ENCODE measurements around the gene GLDC. TPM values are rescaled to one million over a fixed set of nuclear protein-coding genes. Genes with fewer than 3 reads are reported as not detected.

GLDC gene
- total and polyA plus RNA-seq, 2 donors (not counting 1 experiment from before 2014, with no cell fraction given): 0.71 to 0.86 TPM

- DNase-seq: no peak
- Histone ChIP-seq H3K36me3 (replicated peaks in 1 of 2; ENCODE audit: control extremely low read depth in 1 of 2, control insufficient read depth in 1 of 2, extremely low read depth in 1 of 2, insufficient read depth in 2 of 2, low read length in 1 of 2) (no peaks in the 10 kb centered on the region), H3K27ac (ENCODE audit: low read length in 2 of 2) (no peak overlapping the region), H3K9me3 (ENCODE audit: control extremely low read depth in 1 of 3, control insufficient read depth in 2 of 3, insufficient read depth in 1 of 3, low read length in 2 of 3) (no peaks in the 10 kb centered on the region), H3K4me3 (ENCODE audit: control extremely low read depth in 1 of 5, extremely low read depth in 1 of 5, insufficient read depth in 1 of 5, low read depth in 2 of 5, low read length in 4 of 5) (no peak overlapping the region), H3K9ac (ENCODE audit: low read length) (no peak overlapping the region), H3K79me2 (ENCODE audit: control insufficient read depth, insufficient read depth, low read length) (no peaks in the 10 kb centered on the region), H2AFZ (ENCODE audit: insufficient read depth, low read depth, low read length, poor library complexity, severe bottlenecking) (no peak overlapping the region), H4K20me1 (ENCODE audit: control insufficient read depth, insufficient read depth, low read length, poor library complexity, severe bottlenecking) (no peaks in the 10 kb centered on the region), H3K4me2 (replicated peaks; ENCODE audit: low read depth, low read length, poor library complexity, severe bottlenecking) (no peak overlapping the region), H3K4me1 (ENCODE audit: control insufficient read depth in 2 of 2, insufficient read depth in 2 of 2, low read length in 2 of 2) (peaks cover 28 to 32% of the 10 kb centered on the region in 2 donors), H3K27me3 (replicated peaks in 1 of 4; ENCODE audit: control extremely low read depth in 1 of 4, control insufficient read depth in 3 of 4, insufficient read depth in 4 of 4, low read length in 3 of 4) (no peaks in the 10 kb centered on the region)
- intact Hi-C loops (cut with micrococcal nuclease): loop anchor here (5.0 kb wide), 1 partner anchor 42 kb away; no protein-coding TSS in a partner anchor
- H3K27ac Mint-ChIP-seq: no peak overlapping the region
- POLR2A ChIA-PET: no interaction called here
- ATAC-seq (ENCODE audit: low read depth): no peak
- TF ChIP-seq CTCF (IDR thresholded peaks at IDR 0.05): no peak
- no peak for TF ChIP-seq EZH2 (IDR thresholded peaks at IDR 0.05; ENCODE audit: borderline replicate concordance, insufficient read depth, low read depth, low read length, poor library complexity, severe bottlenecking)
- H3K9me3 Mint-ChIP-seq (ENCODE audit: insufficient read depth): no peaks in the 10 kb centered on the region
- no peak overlapping the region for H3K4me3 Mint-ChIP-seq
- peaks cover 38% of the 10 kb centered on the region for H3K4me1 Mint-ChIP-seq
- WGBS (ENCODE audit: insufficient coverage): 87% methylated on average over 3 of the region's 7 CpGs
- CTCF ChIA-PET: no interaction called here
- peaks cover 9% of the 10 kb centered on the region for H3K27me3 Mint-ChIP-seq
These were observed 11.1 kb downstream of the GLDC start for GRCh38 chr9:6634444-6634843.

- DNase-seq: no peak
- Histone ChIP-seq H3K4me3 (ENCODE audit: control extremely low read depth in 1 of 5, extremely low read depth in 1 of 5, insufficient read depth in 1 of 5, low read depth in 2 of 5, low read length in 4 of 5) (no peak overlapping the region), H4K20me1 (ENCODE audit: control insufficient read depth, insufficient read depth, low read length, poor library complexity, severe bottlenecking) (no peaks in the 10 kb centered on the region), H3K27me3 (replicated peaks in 1 of 4; ENCODE audit: control extremely low read depth in 1 of 4, control insufficient read depth in 3 of 4, insufficient read depth in 4 of 4, low read length in 3 of 4) (no peaks in the 10 kb centered on the region), H3K36me3 (replicated peaks in 1 of 2; ENCODE audit: control extremely low read depth in 1 of 2, control insufficient read depth in 1 of 2, extremely low read depth in 1 of 2, insufficient read depth in 2 of 2, low read length in 1 of 2) (no peaks in the 10 kb centered on the region), H3K4me1 (ENCODE audit: control insufficient read depth in 2 of 2, insufficient read depth in 2 of 2, low read length in 2 of 2) (peaks cover 28 to 32% of the 10 kb centered on the region in 2 donors), H3K27ac (ENCODE audit: low read length in 2 of 2) (no peak overlapping the region), H3K4me2 (replicated peaks; ENCODE audit: low read depth, low read length, poor library complexity, severe bottlenecking) (no peak overlapping the region), H3K79me2 (ENCODE audit: control insufficient read depth, insufficient read depth, low read length) (no peaks in the 10 kb centered on the region), H3K9me3 (ENCODE audit: control extremely low read depth in 1 of 3, control insufficient read depth in 2 of 3, insufficient read depth in 1 of 3, low read length in 2 of 3) (no peaks in the 10 kb centered on the region), H2AFZ (ENCODE audit: insufficient read depth, low read depth, low read length, poor library complexity, severe bottlenecking) (no peak overlapping the region), H3K9ac (ENCODE audit: low read length) (no peak overlapping the region)
- WGBS (ENCODE audit: insufficient coverage): 94% methylated on average over 2 of the region's 3 CpGs
- no peak overlapping the region for H3K4me3 Mint-ChIP-seq
- ChIA-PET POLR2A (interaction anchor here (0.6 kb wide), 1 partner anchor 18 kb away, joined by 3 read pairs; no protein-coding TSS in a partner anchor), CTCF (interaction anchor here (0.6 kb wide), 1 partner anchor 84 kb away, joined by 4 read pairs; no protein-coding TSS in a partner anchor)
- H3K4me1 Mint-ChIP-seq: peaks cover 33% of the 10 kb centered on the region
- H3K27ac Mint-ChIP-seq: no peak overlapping the region
- intact Hi-C loops (cut with micrococcal nuclease): loop anchor here (2.0 to 5.0 kb wide), 2 partner anchors 13 to 41 kb away; no protein-coding TSS in a partner anchor
- no peaks in the 10 kb centered on the region for H3K9me3 Mint-ChIP-seq (ENCODE audit: insufficient read depth)
- no peak for ATAC-seq (ENCODE audit: low read depth)
- H3K27me3 Mint-ChIP-seq: peaks cover 7% of the 10 kb centered on the region
- TF ChIP-seq CTCF (IDR thresholded peaks at IDR 0.05): no peak
- no peak for TF ChIP-seq EZH2 (IDR thresholded peaks at IDR 0.05; ENCODE audit: borderline replicate concordance, insufficient read depth, low read depth, low read length, poor library complexity, severe bottlenecking)
These were observed 12.2 kb downstream of the GLDC start for GRCh38 chr9:6633378-6633777.

All from B cell (primary cell).